Mesenchymal stem cell (in vitro differentiated cells and primary cell): ENCODE data around the gene ANKRD2.

ENCODE experiments used
- DNase-seq: peaks from one replicate; pipeline ENCODE4 v3.0.0-alpha.2; 2013
- H2AFZ ChIP-seq: one replicate; pipeline ENCODE4 v1.6.1; 2013; ENCODE audit warnings: low read depth, mild to moderate bottlenecking, control low read depth, inconsistent platforms, low read length, moderate library complexity
- H2AK5ac ChIP-seq: 2 replicates; pipeline ENCODE4 v1.6.1; 2013; ENCODE audit warnings: low read length, moderate library complexity, mild to moderate bottlenecking, inconsistent platforms; ENCODE audit not compliant: severe bottlenecking
- H2BK120ac ChIP-seq: one replicate; pipeline ENCODE4 v1.6.1; 2013; ENCODE audit warnings: low read depth, mild to moderate bottlenecking, inconsistent platforms, low read length, moderate library complexity
- H2BK12ac ChIP-seq, 2 experiments: one replicate each; pipeline ENCODE4 v1.6.1; 2013; ENCODE audit warnings: inconsistent platforms in 2 of 2, low read length in 2 of 2, mild to moderate bottlenecking in 2 of 2, moderate library complexity in 2 of 2, control low read depth in 1 of 2
- H2BK15ac ChIP-seq: one replicate; pipeline ENCODE4 v1.6.1; 2013; ENCODE audit warnings: mild to moderate bottlenecking, low read depth, inconsistent platforms; ENCODE audit not compliant: poor library complexity, severe bottlenecking
- H2BK5ac ChIP-seq: 2 replicates; pipeline ENCODE4 v1.6.1; 2013; ENCODE audit warnings: low read depth, mild to moderate bottlenecking, low read length, control low read depth, inconsistent platforms; ENCODE audit not compliant: poor library complexity, severe bottlenecking
- H3K14ac ChIP-seq, 2 experiments: one replicate each; pipeline ENCODE4 v1.6.1; 2013; ENCODE audit warnings: inconsistent platforms in 2 of 2, low read length in 2 of 2, control low read depth in 1 of 2, mild to moderate bottlenecking in 1 of 2, moderate library complexity in 1 of 2
- H3K18ac ChIP-seq, 2 experiments: one replicate each; pipeline ENCODE4 v1.6.1; 2013; ENCODE audit warnings: inconsistent platforms in 2 of 2, low read length in 2 of 2, control low read depth in 1 of 2, low read depth in 1 of 2, mild to moderate bottlenecking in 1 of 2
- H3K23ac ChIP-seq, 2 experiments: one replicate each; pipeline ENCODE4 v1.6.1; 2013; ENCODE audit warnings: inconsistent platforms in 2 of 2, low read length in 2 of 2, mild to moderate bottlenecking in 2 of 2, moderate library complexity in 2 of 2, control low read depth in 1 of 2
- H3K27ac ChIP-seq: 2 replicates; pipeline ENCODE4 v1.5.1; 2013; ENCODE audit warnings: mild to moderate bottlenecking, moderate library complexity, low read length, control low read depth, inconsistent platforms; ENCODE audit not compliant: poor library complexity, severe bottlenecking
- H3K27me3 ChIP-seq, 2 experiments: 2 replicates each; pipeline versions ENCODE4 v1.6.1 to v1.7.0; 2013; ENCODE audit warnings: low read length in 2 of 2, mild to moderate bottlenecking in 2 of 2, moderate library complexity in 2 of 2, control low read depth in 1 of 2, inconsistent platforms in 1 of 2; ENCODE audit not compliant: control insufficient read depth in 1 of 2, insufficient read depth in 1 of 2
- H3K36me3 ChIP-seq, 2 experiments: 2 replicates each; pipeline versions ENCODE4 v1.6.1 to v1.7.0; 2013; ENCODE audit warnings: low read length in 2 of 2, control low read depth in 1 of 2, inconsistent platforms in 1 of 2, low read depth in 1 of 2, mild to moderate bottlenecking in 1 of 2; ENCODE audit not compliant: insufficient read depth in 2 of 2, control insufficient read depth in 1 of 2
- H3K4ac ChIP-seq, 2 experiments: one replicate each; pipeline ENCODE4 v1.6.1; 2013; ENCODE audit warnings: inconsistent platforms in 2 of 2, low read length in 2 of 2, mild to moderate bottlenecking in 2 of 2, moderate library complexity in 2 of 2, control low read depth in 1 of 2, low read depth in 1 of 2
- H3K4me1 ChIP-seq: 2 replicates; pipeline ENCODE4 v1.6.1; 2013; ENCODE audit warnings: low read depth, low read length, control low read depth; ENCODE audit not compliant: control insufficient read depth, insufficient read depth
- H3K4me2 ChIP-seq: 2 replicates; pipeline ENCODE4 v1.6.1; 2013; ENCODE audit warnings: low read length, mild to moderate bottlenecking, inconsistent platforms; ENCODE audit not compliant: poor library complexity, severe bottlenecking
- H3K4me3 ChIP-seq, 2 experiments: 2 replicates each; pipeline versions ENCODE4 v1.5.1 to v1.7.0; 2013; ENCODE audit warnings: low read length in 2 of 2, mild to moderate bottlenecking in 2 of 2, control low read depth in 1 of 2, low read depth in 1 of 2; ENCODE audit not compliant: insufficient read depth in 1 of 2
- H3K79me1 ChIP-seq: replicated peaks from 2 replicates; pipeline ENCODE4 v1.6.1; 2013; ENCODE audit warnings: mild to moderate bottlenecking, control low read depth, low read length, inconsistent platforms; ENCODE audit not compliant: poor library complexity, severe bottlenecking
- H3K9ac ChIP-seq: 2 replicates; pipeline ENCODE4 v1.7.0; 2013; ENCODE audit warnings: mild to moderate bottlenecking, low read length, moderate library complexity
- H3K9me3 ChIP-seq: 2 replicates; pipeline ENCODE4 v1.7.0; 2013; ENCODE audit warnings: mild to moderate bottlenecking, low read length; ENCODE audit not compliant: control insufficient read depth
- H4K8ac ChIP-seq: one replicate; pipeline ENCODE4 v1.6.1; 2013; ENCODE audit warnings: inconsistent platforms, mild to moderate bottlenecking, low read length, moderate library complexity
- H4K91ac ChIP-seq: one replicate; pipeline ENCODE4 v1.6.1; 2013; ENCODE audit warnings: mild to moderate bottlenecking, low read length, inconsistent platforms
- WGBS: methylation state at CpG from one replicate; pipeline ENCODE4 v1.1.7; 2013; ENCODE audit warnings: mixed read lengths; 5-methylcytosine and 5-hydroxymethylcytosine counted together

Gene ANKRD2

GRCh38 chr10:97587183-97587582 is 14.6 kb downstream of the ANKRD2 start:
- Histone ChIP-seq H3K36me3 (peaks cover 0 to 14% of the 10 kb centered on the region in 2 experiments), H2AK5ac (peak overlapping the region; percentile 5), H2BK12ac (no peak overlapping the region), H3K79me1 (peaks cover 12% of the 10 kb centered on the region), H3K23ac (no peak overlapping the region), H2BK15ac (no peak overlapping the region), H3K9ac (no peak overlapping the region), H3K14ac (no peak overlapping the region), H2BK120ac (no peak overlapping the region), H3K9me3 (no peaks in the 10 kb centered on the region), H3K27me3 (no peaks in the 10 kb centered on the region), H3K4me2 (no peak overlapping the region), H3K4ac (no peak overlapping the region), H4K8ac (no peak overlapping the region), H2BK5ac (no peak overlapping the region), H4K91ac (no peak overlapping the region), H3K4me3 (no peak overlapping the region), H3K18ac (no peak overlapping the region), H3K4me1 (peaks cover 48% of the 10 kb centered on the region), H3K27ac (no peak overlapping the region), H2AFZ (peak overlapping the region; percentile 32)
- DNase-seq = no peak
- WGBS = 80% methylated on average over 2 of the region's 2 CpGs

GRCh38 chr10:97589479-97589878 is 16.9 kb downstream of the ANKRD2 start, which contains the start of gene C10orf62:
TSS of gene C10orf62 (plus strand) at chr10:97589721. CDS start at chr10:97589898, 177 bp downstream.
- peaks cover 40% of the 10 kb centered on the region for H3K4me1 ChIP-seq
- H3K23ac ChIP-seq = no peak within 1 kb of the TSS
- H4K91ac ChIP-seq = no peak within 1 kb of the TSS
- H3K36me3 ChIP-seq = peaks cover 0 to 8% of the 10 kb centered on the region in 2 experiments
- H2AFZ ChIP-seq = no peak within 1 kb of the TSS
- H2BK15ac ChIP-seq = no peak within 1 kb of the TSS
- no peak within 1 kb of the TSS for H3K9ac ChIP-seq
- H2BK12ac ChIP-seq = no peak within 1 kb of the TSS
- H3K4me2 ChIP-seq = no peak within 1 kb of the TSS
- no peak within 1 kb of the TSS for H3K4ac ChIP-seq
- no peak within 1 kb of the TSS for H2BK5ac ChIP-seq
- no peak within 1 kb of the TSS for H3K14ac ChIP-seq
- H3K27ac ChIP-seq = no peak within 1 kb of the TSS
- H3K9me3 ChIP-seq = no peaks in the 10 kb centered on the region
- no peak within 1 kb of the TSS for H3K18ac ChIP-seq
- no peaks in the 10 kb centered on the region for H3K27me3 ChIP-seq
- no peak within 1 kb of the TSS for H2BK120ac ChIP-seq
- H2AK5ac ChIP-seq = peak within 1 kb of the TSS; percentile 76
- DNase-seq = no peak
- no peak within 1 kb of the TSS for H3K4me3 ChIP-seq
- H4K8ac ChIP-seq = no peak within 1 kb of the TSS
- WGBS = 91% methylated on average over 1 of the region's 3 CpGs
- H3K79me1 ChIP-seq = peaks cover 12% of the 10 kb centered on the region

- H3K4ac ChIP-seq = no peak overlapping the region
- H3K27ac ChIP-seq = no peak overlapping the region
- 94% methylated on average over 15 of the region's 15 CpGs for WGBS
- H2AK5ac ChIP-seq = peak overlapping the region; percentile 21
- H3K23ac ChIP-seq = no peak overlapping the region
- no peak overlapping the region for H3K9ac ChIP-seq
- H3K18ac ChIP-seq = no peak overlapping the region
- no peak overlapping the region for H2BK12ac ChIP-seq
- H3K4me3 ChIP-seq = no peak overlapping the region
- no peak overlapping the region for H3K14ac ChIP-seq
- DNase-seq = no peak
- no peaks in the 10 kb centered on the region for H3K9me3 ChIP-seq
- no peak overlapping the region for H2BK5ac ChIP-seq
- H3K79me1 ChIP-seq = peaks cover 11% of the 10 kb centered on the region
- no peak overlapping the region for H2AFZ ChIP-seq
- peaks cover 0 to 8% of the 10 kb centered on the region in 2 experiments for H3K36me3 ChIP-seq
- H4K8ac ChIP-seq = no peak overlapping the region
- H2BK120ac ChIP-seq = no peak overlapping the region
- H3K4me1 ChIP-seq = peaks cover 33% of the 10 kb centered on the region
- H4K91ac ChIP-seq = no peak overlapping the region
- no peak overlapping the region for H2BK15ac ChIP-seq
- H3K27me3 ChIP-seq = no peaks in the 10 kb centered on the region
- no peak overlapping the region for H3K4me2 ChIP-seq
Observed at GRCh38 chr10:97590082-97590747, 17.6 kb downstream of the ANKRD2 start.

- Histone ChIP-seq H4K8ac (no peak overlapping the region), H3K4me2 (no peak overlapping the region), H4K91ac (no peak overlapping the region), H2BK15ac (no peak overlapping the region), H3K79me1 (peaks cover 11% of the 10 kb centered on the region), H3K36me3 (peaks cover 0 to 8% of the 10 kb centered on the region in 2 experiments), H3K4me3 (no peak overlapping the region), H3K27me3 (no peaks in the 10 kb centered on the region), H2AK5ac (peak overlapping the region; percentile 74), H2BK12ac (no peak overlapping the region), H3K9ac (no peak overlapping the region), H3K23ac (no peak overlapping the region), H3K4me1 (peaks cover 30% of the 10 kb centered on the region), H2BK120ac (no peak overlapping the region), H3K18ac (no peak overlapping the region), H3K9me3 (no peaks in the 10 kb centered on the region), H3K4ac (no peak overlapping the region), H2AFZ (no peak overlapping the region), H3K27ac (no peak overlapping the region), H3K14ac (no peak overlapping the region), H2BK5ac (no peak overlapping the region)
- WGBS = 89% methylated on average over 3 of the region's 5 CpGs
- DNase-seq = no peak
Observed at GRCh38 chr10:97590748-97591495, 18.3 kb downstream of the ANKRD2 start.
